Mesendoderm (in vitro differentiated cells): Measurements from ENCODE around the gene TM4SF5.
A peak's percentile ranks its signal among the peaks of the same experiment; 100 is the strongest.

Source experiments
- DNase-seq: peaks from one replicate; pipeline ENCODE4 v3.0.0; 2013
- H2AK5ac ChIP-seq: 2 replicates; pipeline ENCODE4 v1.6.1; 2013; ENCODE audit warnings: low read length, inconsistent platforms
- H2BK120ac ChIP-seq: 2 replicates; pipeline ENCODE4 v1.6.1; 2013; ENCODE audit warnings: low read depth, mild to moderate bottlenecking, low read length, moderate library complexity, mixed read lengths
- H2BK15ac ChIP-seq: replicated peaks from 2 replicates; pipeline ENCODE4 v1.6.1; 2013; ENCODE audit warnings: low read depth, mild to moderate bottlenecking, moderate library complexity
- H2BK5ac ChIP-seq: 2 replicates; pipeline ENCODE4 v1.6.1; 2013; ENCODE audit warnings: low read length, inconsistent platforms
- H3K18ac ChIP-seq: 2 replicates; pipeline ENCODE4 v1.6.1; 2013; ENCODE audit warnings: mild to moderate bottlenecking, low read length, mixed read lengths
- H3K23ac ChIP-seq: one replicate; pipeline ENCODE4 v1.6.1; 2013; ENCODE audit warnings: low read length
- H3K27ac ChIP-seq: 2 replicates; pipeline ENCODE4 v1.5.1; 2013; ENCODE audit warnings: low read depth, mild to moderate bottlenecking, inconsistent platforms, low read length, moderate library complexity
- H3K27me3 ChIP-seq: 2 replicates; pipeline ENCODE4 v1.6.1; 2013; ENCODE audit warnings: low read length, control low read depth, mild to moderate bottlenecking, inconsistent platforms; ENCODE audit not compliant: insufficient read depth, poor library complexity
- H3K36me3 ChIP-seq: 2 replicates; pipeline ENCODE4 v1.6.1; 2013; ENCODE audit warnings: low read length, inconsistent platforms; ENCODE audit not compliant: control insufficient read depth, insufficient read depth
- H3K4ac ChIP-seq: one replicate; pipeline ENCODE4 v1.6.1; 2013; ENCODE audit warnings: low read depth, mild to moderate bottlenecking, low read length, moderate library complexity
- H3K4me1 ChIP-seq: 2 replicates; pipeline ENCODE4 v1.6.1; 2013; ENCODE audit warnings: low read depth, low read length, inconsistent platforms; ENCODE audit not compliant: control insufficient read depth
- H3K4me2 ChIP-seq: 2 replicates; pipeline ENCODE4 v1.6.1; 2013; ENCODE audit warnings: low read length
- H3K4me3 ChIP-seq: 2 replicates; pipeline ENCODE4 v1.5.1; 2013; ENCODE audit warnings: mild to moderate bottlenecking, low read length
- H3K56ac ChIP-seq: one replicate; pipeline ENCODE4 v1.6.1; 2013; ENCODE audit warnings: low read length
- H3K79me1 ChIP-seq: 2 replicates; pipeline ENCODE4 v1.6.1; 2013; ENCODE audit warnings: low read length, inconsistent platforms
- H3K79me2 ChIP-seq: 2 replicates; pipeline ENCODE4 v1.6.1; 2013; ENCODE audit warnings: mild to moderate bottlenecking, low read length; ENCODE audit not compliant: control insufficient read depth, insufficient read depth
- H3K9ac ChIP-seq: 2 replicates; pipeline ENCODE4 v1.6.1; 2013; ENCODE audit warnings: low read length, inconsistent platforms
- H4K5ac ChIP-seq: one replicate; pipeline ENCODE4 v1.6.1; 2013; ENCODE audit warnings: low read length
- H4K8ac ChIP-seq: one replicate; pipeline ENCODE4 v1.6.1; 2013; ENCODE audit warnings: low read depth, mild to moderate bottlenecking, control low read depth, low read length, moderate library complexity
- WGBS: extraction: QIAGEN DNeasy Blood & Tissue Kit; methylation state at CpG from one replicate; pipeline ENCODE4 v1.1.7; 2013; ENCODE audit warnings: low lambda C conversion rate, missing lambda C conversion rate; ENCODE audit not compliant: insufficient coverage; ENCODE audit errors: extremely low coverage; 5-methylcytosine and 5-hydroxymethylcytosine counted together

Gene TM4SF5

DNA sequence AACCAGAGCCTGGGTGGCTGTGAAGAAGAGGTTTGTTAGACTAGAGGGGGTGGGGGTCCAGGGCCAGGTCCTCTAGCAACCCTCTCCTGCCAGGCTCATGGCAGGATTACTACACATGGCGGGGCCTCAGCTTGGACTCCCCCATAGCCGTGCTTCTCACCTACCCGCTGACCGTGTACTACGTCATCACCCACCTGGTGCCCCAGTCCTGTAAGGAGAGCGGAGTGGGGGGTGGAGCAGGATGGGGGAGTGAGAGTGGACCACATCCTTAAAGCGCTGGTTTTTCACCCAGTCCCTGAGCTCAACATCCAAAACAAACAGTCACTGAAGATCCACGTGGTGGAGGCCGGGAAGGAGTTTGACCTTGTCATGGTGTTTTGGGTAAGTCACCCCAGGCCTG is 27.8 kb upstream of the TM4SF5 start:
- H3K23ac ChIP-seq, result no peak overlapping the region
- H3K4ac ChIP-seq, result no peak overlapping the region
- H2BK15ac ChIP-seq, result no peak overlapping the region
- no peak overlapping the region for H3K27ac ChIP-seq
- H3K18ac ChIP-seq, result no peak overlapping the region
- no CpG with 5 or more reads among the region's 9 CpGs for WGBS
- no peaks in the 10 kb centered on the region for H3K36me3 ChIP-seq
- DNase-seq, result no peak
- H3K79me1 ChIP-seq, result no peaks in the 10 kb centered on the region
- no peak overlapping the region for H3K4me3 ChIP-seq
- H4K5ac ChIP-seq, result no peak overlapping the region
- no peak overlapping the region for H3K56ac ChIP-seq
- no peak overlapping the region for H2BK120ac ChIP-seq
- H4K8ac ChIP-seq, result no peak overlapping the region
- peaks cover 23% of the 10 kb centered on the region for H3K27me3 ChIP-seq
- no peaks in the 10 kb centered on the region for H3K4me1 ChIP-seq
- H3K9ac ChIP-seq, result no peak overlapping the region
- no peak overlapping the region for H2AK5ac ChIP-seq
- no peaks in the 10 kb centered on the region for H3K79me2 ChIP-seq
- H3K4me2 ChIP-seq, result no peak overlapping the region
- H2BK5ac ChIP-seq, result no peak overlapping the region

DNA sequence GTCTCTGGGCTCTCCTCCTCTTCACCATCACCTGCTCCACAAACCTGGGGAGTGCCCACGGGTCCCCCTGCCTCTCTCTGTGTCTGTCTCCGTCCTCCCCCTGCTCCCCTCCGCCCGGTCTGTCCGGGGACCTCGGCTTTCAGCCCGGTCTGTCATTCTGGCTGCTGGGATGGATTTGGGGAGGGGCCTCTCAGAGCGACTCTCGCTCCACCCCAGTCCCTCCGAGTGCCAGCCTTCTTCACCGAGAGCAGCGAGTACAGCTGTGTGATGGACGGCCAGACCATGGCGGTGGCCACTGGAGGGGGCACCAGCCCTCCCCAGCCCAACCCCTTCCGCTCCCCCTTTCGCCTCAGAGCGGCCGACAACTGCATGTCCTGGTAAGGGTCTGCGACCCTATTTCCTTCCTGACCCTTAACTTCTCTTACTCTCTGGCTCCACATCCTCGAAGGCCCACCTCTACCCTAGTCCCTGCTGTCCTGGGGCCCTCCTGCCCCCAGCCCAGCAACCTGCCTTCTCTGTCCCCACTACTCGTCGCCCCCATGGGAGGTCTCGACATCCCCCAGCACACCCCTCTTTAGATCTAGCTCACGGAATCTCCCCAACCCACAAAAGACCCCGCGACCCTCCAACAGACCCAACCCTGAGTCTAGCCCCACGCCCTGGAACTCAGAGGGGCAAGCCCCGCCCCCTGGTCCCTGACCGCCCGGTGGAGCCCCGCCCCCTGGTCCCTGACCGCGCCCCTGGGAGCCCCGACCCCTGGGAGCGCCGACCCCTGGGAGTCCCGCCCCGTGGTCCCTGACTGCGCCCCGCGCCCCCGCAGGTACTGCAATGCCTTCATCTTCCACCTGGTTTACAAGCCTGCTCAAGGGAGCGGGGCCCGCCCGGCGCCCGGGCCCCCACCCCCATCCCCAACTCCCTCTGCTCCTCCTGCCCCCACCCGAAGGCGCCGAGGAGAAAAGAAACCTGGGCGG is 26.4 kb upstream of the TM4SF5 start:
- H3K18ac ChIP-seq, result peak overlapping the region; percentile 32
- no peak overlapping the region for H3K27ac ChIP-seq
- peak; percentile 73 for DNase-seq
- peak overlapping the region; percentile 37 for H3K4me3 ChIP-seq
- H3K36me3 ChIP-seq, result no peaks in the 10 kb centered on the region
- H3K56ac ChIP-seq, result peak overlapping the region; percentile 82
- peak overlapping the region; percentile 72 for H3K4me2 ChIP-seq
- no peak overlapping the region for H3K23ac ChIP-seq
- no peaks in the 10 kb centered on the region for H3K79me2 ChIP-seq
- no peak overlapping the region for H2BK5ac ChIP-seq
- no peak overlapping the region for H2AK5ac ChIP-seq
- H4K8ac ChIP-seq, result no peak overlapping the region
- no peak overlapping the region for H3K4ac ChIP-seq
- H2BK15ac ChIP-seq, result no peak overlapping the region
- no peak overlapping the region for H4K5ac ChIP-seq
- H3K9ac ChIP-seq, result peak overlapping the region; percentile 41
- H2BK120ac ChIP-seq, result no peak overlapping the region
- peaks cover 9% of the 10 kb centered on the region for H3K27me3 ChIP-seq
- WGBS, result no CpG with 5 or more reads among the region's 51 CpGs
- no peaks in the 10 kb centered on the region for H3K4me1 ChIP-seq
- H3K79me1 ChIP-seq, result no peaks in the 10 kb centered on the region

GRCh38 chr17:4747847-4748246 is 23.8 kb upstream of the TM4SF5 start:
- Histone ChIP-seq H3K18ac (no peak overlapping the region), H3K27ac (no peak overlapping the region), H3K79me2 (no peaks in the 10 kb centered on the region), H3K36me3 (no peaks in the 10 kb centered on the region), H3K4me1 (no peaks in the 10 kb centered on the region), H3K27me3 (no peaks in the 10 kb centered on the region), H3K9ac (no peak overlapping the region), H2BK5ac (no peak overlapping the region), H4K8ac (no peak overlapping the region), H2BK120ac (no peak overlapping the region), H3K79me1 (no peaks in the 10 kb centered on the region), H3K56ac (no peak overlapping the region), H3K4me3 (no peak overlapping the region), H3K23ac (no peak overlapping the region), H2AK5ac (no peak overlapping the region), H3K4me2 (no peak overlapping the region), H3K4ac (no peak overlapping the region), H2BK15ac (no peak overlapping the region), H4K5ac (no peak overlapping the region)
- WGBS, result no CpG with 5 or more reads among the region's 5 CpGs
- DNase-seq, result no peak

DNA sequence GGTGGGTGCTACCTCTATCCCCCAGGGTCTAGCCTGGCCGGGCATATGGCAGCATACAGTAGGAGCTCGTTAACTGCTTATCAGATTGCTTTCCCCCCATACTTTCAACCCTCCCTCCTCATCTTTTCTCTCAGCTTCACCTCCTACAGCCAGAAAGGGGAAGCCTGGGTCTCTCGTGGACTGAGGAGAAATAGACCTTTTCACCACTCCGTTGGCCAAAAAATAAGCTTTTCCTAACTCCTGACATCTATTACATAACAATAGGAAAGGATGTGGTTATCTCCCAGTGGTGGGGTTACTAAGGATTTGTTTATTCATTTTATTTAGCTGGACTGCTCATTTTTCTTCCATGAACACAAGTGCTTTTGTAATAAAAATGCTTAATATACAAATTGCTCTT is 23.0 kb upstream of the TM4SF5 start:
- DNase-seq, result no peak
- no peak overlapping the region for H3K9ac ChIP-seq

DNA sequence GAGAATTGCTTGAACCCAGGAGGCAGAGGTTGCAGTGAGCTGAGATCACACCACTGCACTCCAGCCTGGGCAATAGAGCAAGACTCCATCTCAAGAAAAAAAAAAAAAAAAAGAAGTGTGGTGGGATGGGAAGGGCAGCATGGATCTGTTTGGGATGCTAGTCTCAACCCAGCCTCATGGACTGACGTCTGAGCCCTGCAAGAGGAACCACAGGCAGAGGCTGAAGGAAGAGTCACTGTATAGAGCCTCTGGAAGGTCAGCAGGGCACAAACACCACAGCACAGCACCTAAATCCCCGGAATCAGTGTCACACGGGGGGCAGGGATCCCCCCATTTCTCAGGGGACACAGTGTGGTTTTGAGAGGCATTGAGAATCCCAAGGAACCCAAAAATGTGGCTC is 21.1 kb upstream of the TM4SF5 start:
- no peaks in the 10 kb centered on the region for H3K36me3 ChIP-seq
- no peak overlapping the region for H3K4me2 ChIP-seq
- H3K79me2 ChIP-seq, result no peaks in the 10 kb centered on the region
- no peaks in the 10 kb centered on the region for H3K4me1 ChIP-seq
- H3K4ac ChIP-seq, result no peak overlapping the region
- H4K8ac ChIP-seq, result no peak overlapping the region
- no peak overlapping the region for H2BK120ac ChIP-seq
- H3K56ac ChIP-seq, result no peak overlapping the region
- no peak overlapping the region for H2BK15ac ChIP-seq
- no peak overlapping the region for H3K23ac ChIP-seq
- H4K5ac ChIP-seq, result no peak overlapping the region
- H2AK5ac ChIP-seq, result no peak overlapping the region
- no peak overlapping the region for H3K9ac ChIP-seq
- no peak overlapping the region for H3K4me3 ChIP-seq
- no peak overlapping the region for H2BK5ac ChIP-seq
- no peaks in the 10 kb centered on the region for H3K79me1 ChIP-seq
- no peak for DNase-seq
- WGBS, result no CpG with 5 or more reads among the region's 3 CpGs
- no peak overlapping the region for H3K18ac ChIP-seq
- no peak overlapping the region for H3K27ac ChIP-seq
- H3K27me3 ChIP-seq, result no peaks in the 10 kb centered on the region

More for the DNA sequence above, 23.0 kb upstream of the TM4SF5 start:
- no peak overlapping the region for H3K23ac ChIP-seq
- no peaks in the 10 kb centered on the region for H3K27me3 ChIP-seq
- H3K56ac ChIP-seq, result no peak overlapping the region
- no peak overlapping the region for H2AK5ac ChIP-seq
- H3K79me1 ChIP-seq, result no peaks in the 10 kb centered on the region
- no CpG with 5 or more reads among the region's 4 CpGs for WGBS
- H3K36me3 ChIP-seq, result no peaks in the 10 kb centered on the region
- no peak overlapping the region for H3K18ac ChIP-seq
- H4K8ac ChIP-seq, result no peak overlapping the region
- H3K27ac ChIP-seq, result no peak overlapping the region
- H3K4me3 ChIP-seq, result no peak overlapping the region
- no peak overlapping the region for H3K4me2 ChIP-seq
- no peaks in the 10 kb centered on the region for H3K79me2 ChIP-seq
- no peak overlapping the region for H4K5ac ChIP-seq
- no peak overlapping the region for H2BK15ac ChIP-seq
- no peaks in the 10 kb centered on the region for H3K4me1 ChIP-seq
- no peak overlapping the region for H2BK120ac ChIP-seq
- no peak overlapping the region for H2BK5ac ChIP-seq
- H3K4ac ChIP-seq, result no peak overlapping the region
